WERI-Rb-1 (cell line): ENCODE measurements around the gene SERTAD2.

Experiments used
- DNase-seq: peaks from one replicate; pipeline ENCODE4 v3.0.0-alpha.2; 2020
- H3K27ac ChIP-seq: fragments of 250-450 bp; sonication (Bioruptor Pico); 2 replicates; pipeline ENCODE4 v1.5.1; 2020; ENCODE audit warnings: mild to moderate bottlenecking, moderate library complexity
- H3K27me3 ChIP-seq: fragments of 250-450 bp; sonication (Bioruptor Pico); 2 replicates; pipeline ENCODE4 v1.5.1; 2021; ENCODE audit warnings: mild to moderate bottlenecking, low read depth, moderate library complexity; ENCODE audit not compliant: insufficient read depth, severe bottlenecking
- H3K36me3 ChIP-seq: fragments of 250-450 bp; sonication (Bioruptor Pico); 2 replicates; pipeline ENCODE4 v1.5.1; 2020; ENCODE audit warnings: mild to moderate bottlenecking, moderate library complexity
- H3K4me3 ChIP-seq: 2 replicates; pipeline ENCODE4 v1.5.1; 2011; ENCODE audit warnings: low read depth, mild to moderate bottlenecking, control low read depth, low read length
- H3K9me3 ChIP-seq: fragments of 250-450 bp; sonication (Bioruptor Pico); 2 replicates; pipeline ENCODE4 v1.5.1; 2021; ENCODE audit warnings: mild to moderate bottlenecking, moderate library complexity; ENCODE audit not compliant: severe bottlenecking
- TF ChIP-seq, protein P1 (sequence below): IDR thresholded peaks from 2 replicates; pipeline ENCODE4 v1.5.1; 2011; ENCODE audit warnings: low read depth, mild to moderate bottlenecking, control low read depth, inconsistent platforms, low read length

SERTAD2 gene

DNA sequence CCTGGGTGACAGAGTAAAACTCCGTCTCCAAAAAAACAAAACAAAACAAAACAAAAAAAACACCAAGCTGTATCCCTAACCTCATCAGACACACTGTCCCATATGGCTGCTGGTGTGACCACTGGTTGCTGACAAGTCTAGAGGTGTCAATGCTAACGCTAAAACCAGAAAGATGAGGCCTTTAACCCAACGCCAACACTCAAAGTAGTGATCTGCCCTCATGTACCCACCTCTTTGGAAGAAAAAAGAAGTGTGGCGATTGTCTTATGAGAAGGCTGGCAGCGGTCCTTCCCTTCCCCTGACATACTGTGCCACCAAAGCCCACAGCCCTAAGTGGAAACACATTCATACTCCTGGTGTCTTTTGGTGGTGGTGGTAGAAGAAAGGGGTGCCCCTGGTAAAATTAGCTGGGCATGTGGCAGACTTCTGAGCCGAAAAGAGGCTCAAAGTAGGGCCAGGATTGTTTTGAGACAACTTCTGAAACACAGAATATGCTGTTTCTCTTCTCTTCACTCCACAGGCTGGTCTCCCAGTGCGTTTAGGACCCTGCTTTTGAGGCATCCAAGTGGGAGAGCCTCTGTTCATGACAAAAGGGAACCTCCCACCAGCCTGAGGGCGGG is 9.8 kb downstream of the SERTAD2 start:
- H3K27ac ChIP-seq, result peak overlapping the region; percentile 76
- H3K9me3 ChIP-seq, result no peaks in the 10 kb centered on the region
- no peaks in the 10 kb centered on the region for H3K27me3 ChIP-seq
- no peak for DNase-seq
- no peaks in the 10 kb centered on the region for H3K36me3 ChIP-seq
- H3K4me3 ChIP-seq, result peak overlapping the region; percentile 45
- TF ChIP-seq, protein P1, sequence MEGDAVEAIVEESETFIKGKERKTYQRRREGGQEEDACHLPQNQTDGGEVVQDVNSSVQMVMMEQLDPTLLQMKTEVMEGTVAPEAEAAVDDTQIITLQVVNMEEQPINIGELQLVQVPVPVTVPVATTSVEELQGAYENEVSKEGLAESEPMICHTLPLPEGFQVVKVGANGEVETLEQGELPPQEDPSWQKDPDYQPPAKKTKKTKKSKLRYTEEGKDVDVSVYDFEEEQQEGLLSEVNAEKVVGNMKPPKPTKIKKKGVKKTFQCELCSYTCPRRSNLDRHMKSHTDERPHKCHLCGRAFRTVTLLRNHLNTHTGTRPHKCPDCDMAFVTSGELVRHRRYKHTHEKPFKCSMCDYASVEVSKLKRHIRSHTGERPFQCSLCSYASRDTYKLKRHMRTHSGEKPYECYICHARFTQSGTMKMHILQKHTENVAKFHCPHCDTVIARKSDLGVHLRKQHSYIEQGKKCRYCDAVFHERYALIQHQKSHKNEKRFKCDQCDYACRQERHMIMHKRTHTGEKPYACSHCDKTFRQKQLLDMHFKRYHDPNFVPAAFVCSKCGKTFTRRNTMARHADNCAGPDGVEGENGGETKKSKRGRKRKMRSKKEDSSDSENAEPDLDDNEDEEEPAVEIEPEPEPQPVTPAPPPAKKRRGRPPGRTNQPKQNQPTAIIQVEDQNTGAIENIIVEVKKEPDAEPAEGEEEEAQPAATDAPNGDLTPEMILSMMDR, result no peak

DNA sequence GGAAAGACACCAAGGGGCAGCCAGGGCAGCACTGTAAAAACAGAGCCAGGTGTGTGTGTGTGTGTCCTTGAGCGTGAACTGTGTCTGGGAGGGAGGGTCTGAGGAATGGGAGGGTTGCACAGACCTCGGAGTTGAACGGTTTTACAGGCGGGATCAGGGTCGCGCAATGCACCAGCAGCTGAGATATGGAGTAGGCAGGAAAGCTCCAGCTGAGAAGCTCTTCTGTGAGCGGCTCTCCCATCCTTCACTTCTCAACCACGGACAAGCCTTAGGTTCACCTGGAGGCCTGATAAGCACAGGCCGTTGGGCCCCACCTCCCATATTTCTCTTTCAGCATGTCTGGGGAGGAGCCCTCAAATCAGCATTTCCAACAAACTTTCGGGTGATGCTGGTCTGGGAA is 12.1 kb downstream of the SERTAD2 start:
- TF ChIP-seq, protein P1, result no peak
- DNase-seq, result no peak

DNA sequence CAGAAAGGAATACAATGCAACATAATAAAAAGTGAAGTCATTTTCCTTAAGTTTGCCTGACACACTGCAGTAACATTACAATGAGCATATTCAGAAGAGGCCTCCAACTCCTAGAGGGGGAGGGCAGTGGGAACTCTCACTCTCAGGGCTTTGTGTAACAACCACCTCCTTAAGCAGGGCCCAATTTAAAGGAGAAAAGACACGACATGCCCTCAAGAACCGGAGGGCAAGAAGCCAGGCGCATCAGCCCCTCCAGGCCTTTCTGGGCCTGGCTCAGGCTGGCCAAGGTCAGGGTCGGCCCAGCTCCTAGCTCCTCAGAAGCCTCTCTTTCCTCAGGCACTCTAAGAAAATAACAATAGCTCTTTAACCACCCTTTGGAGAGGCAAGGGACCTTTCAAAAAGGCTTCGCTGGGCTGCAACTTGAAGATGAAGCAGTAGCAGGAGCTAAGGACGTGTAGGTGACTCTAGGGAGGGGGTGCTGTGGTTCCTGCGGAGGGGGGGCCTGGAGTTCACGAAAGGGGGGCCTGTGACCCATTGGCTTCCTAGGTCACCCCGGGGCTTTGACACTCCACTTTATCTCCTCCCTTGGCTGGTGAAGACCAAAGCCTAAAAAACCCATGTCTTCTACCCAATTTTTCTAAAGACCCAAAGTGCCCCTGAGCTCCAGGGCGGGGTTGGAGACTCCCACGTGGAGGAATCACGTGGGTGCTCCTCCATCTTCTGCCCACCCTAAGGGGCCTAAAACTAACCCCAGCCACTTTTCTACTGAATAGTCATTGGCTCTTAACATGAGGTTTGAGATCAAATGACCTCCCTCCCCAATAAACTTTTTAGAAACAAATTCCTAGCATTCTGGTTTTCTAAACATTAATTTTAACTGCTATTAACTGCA is 13.3 kb downstream of the SERTAD2 start:
- Histone ChIP-seq H3K36me3 (peaks cover 8% of the 10 kb centered on the region), H3K9me3 (no peaks in the 10 kb centered on the region), H3K4me3 (no peak overlapping the region), H3K27me3 (no peaks in the 10 kb centered on the region), H3K27ac (peak overlapping the region; percentile 30; the same call in 1 of the 2 replicates)
- no peak for DNase-seq
- TF ChIP-seq, protein P1, result no peak

More for the DNA sequence above, 12.1 kb downstream of the SERTAD2 start:
- Histone ChIP-seq H3K27ac (no peak overlapping the region), H3K27me3 (no peaks in the 10 kb centered on the region), H3K4me3 (no peak overlapping the region), H3K9me3 (no peaks in the 10 kb centered on the region), H3K36me3 (no peaks in the 10 kb centered on the region)

DNA sequence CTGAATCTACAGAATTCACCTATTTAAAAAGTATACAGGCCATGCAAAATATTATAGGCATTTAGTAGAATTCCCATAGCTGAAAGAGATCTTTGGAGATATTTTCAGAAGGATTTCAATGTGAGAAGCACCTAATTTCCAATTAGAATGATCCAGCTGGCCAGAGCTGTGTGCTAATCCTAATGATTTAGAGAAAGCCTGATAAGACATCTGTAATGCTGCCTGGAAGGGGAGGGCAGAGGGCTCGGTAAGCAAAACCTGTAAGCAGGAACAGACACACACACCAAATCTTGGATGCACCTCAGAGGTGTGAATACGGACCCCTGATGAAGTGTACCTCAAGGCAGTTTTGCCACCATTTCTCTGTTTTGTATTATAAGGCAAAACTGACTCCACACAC is 14.0 kb downstream of the SERTAD2 start:
- H3K9me3 ChIP-seq, result no peaks in the 10 kb centered on the region
- DNase-seq, result peak; percentile 62
- H3K27me3 ChIP-seq, result no peaks in the 10 kb centered on the region
- no peak overlapping the region for H3K27ac ChIP-seq
- TF ChIP-seq, protein P1, result no peak
- no peak overlapping the region for H3K4me3 ChIP-seq
- peaks cover 16% of the 10 kb centered on the region for H3K36me3 ChIP-seq

DNA sequence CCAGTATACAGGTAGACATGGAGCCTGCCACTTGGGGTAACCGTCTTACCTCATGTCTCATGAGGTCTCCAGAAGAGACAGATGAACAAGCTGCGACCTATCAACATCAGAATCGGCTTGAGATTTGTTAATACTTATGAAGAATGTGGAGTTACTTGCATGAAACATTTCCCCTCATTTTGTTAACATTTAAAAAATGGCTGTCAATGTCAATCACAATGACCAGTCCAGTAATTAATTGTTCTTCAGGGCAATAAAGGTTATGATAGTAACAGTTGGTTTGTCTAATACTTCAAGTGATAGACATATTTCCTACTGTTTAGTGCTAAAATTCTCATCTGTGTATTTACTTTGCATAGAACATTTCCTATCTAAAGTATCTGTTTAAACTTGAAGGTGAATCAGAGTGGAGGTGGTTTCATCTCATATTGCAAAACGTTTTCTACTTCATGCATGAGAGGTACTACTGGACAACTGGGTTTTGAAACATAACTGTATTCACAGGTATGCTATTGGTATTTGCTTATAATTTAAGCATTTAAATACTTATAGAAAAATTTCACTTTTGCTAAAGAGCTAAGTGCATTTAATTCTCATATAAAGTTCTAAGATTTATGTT is 15.1 kb downstream of the SERTAD2 start:
- H3K27ac ChIP-seq, result no peak overlapping the region

More for the DNA sequence above, 15.1 kb downstream of the SERTAD2 start:
- Histone ChIP-seq H3K4me3 (no peak overlapping the region), H3K9me3 (no peaks in the 10 kb centered on the region), H3K36me3 (peaks cover 21% of the 10 kb centered on the region), H3K27me3 (no peaks in the 10 kb centered on the region)
- DNase-seq, result no peak
- TF ChIP-seq, protein P1, result no peak
